ENCODE measurements around the gene RCOR1.
"Not testable (repeated sequence)": the region's sequence is repeated elsewhere in the genome, so short reads cannot be mapped to it uniquely, and the experiment has no call there.

- not testable (repeated sequence) for TF ChIP-seq CTCF, EP300 (IDR thresholded peaks at IDR 0.05)
These were observed 47.2 kb downstream of the RCOR1 start for GRCh38 chr14:102639611-102640010.

Measured in ovary (tissue), 3 donors.